T47D (cell line): ENCODE data around the gene SPAAR.
A peak's percentile ranks its signal among the peaks of the same experiment; 100 is the strongest.
"Not testable (repeated sequence)": the region's sequence is repeated elsewhere in the genome, so short reads cannot be mapped to it uniquely, and the experiment has no call there.

Experiments used
- DNase-seq, 2 experiments: peaks; one replicate each; pipeline versions ENCODE4 v3.0.0 to v3.0.0-alpha.2; 2011 to 2012; ENCODE audit warnings: low read depth in 1 of 2, low spot score in 1 of 2
- JUND ChIP-seq: IDR thresholded peaks from 2 replicates; pipeline ENCODE4 v1.6.1; 2012; ENCODE audit warnings: low read depth
- in situ Hi-C: cut with HindIII; loops from 2 replicates; pipeline ENCODE4 v1.10.0; 2016; ENCODE audit warnings: low sequenced_read_pairs, low pct_unique_long_range_greater_than_20kb

SPAAR gene

GRCh38 chr9:35918780-35919179 is 9.5 kb downstream of the SPAAR start:
- TF ChIP-seq JUND, result no peak
- in situ Hi-C loops, result no loop called here
- no peak for DNase-seq

- in situ Hi-C loops, result no loop called here
- no peak for TF ChIP-seq JUND
- DNase-seq, result no peak
Observed at GRCh38 chr9:35919212-35920008, 10.1 kb downstream of the SPAAR start.

- in situ Hi-C loops, result no loop called here
- TF ChIP-seq JUND, result no peak
- DNase-seq, result no peak
Observed at GRCh38 chr9:35920051-35920620, 10.8 kb downstream of the SPAAR start.

GRCh38 chr9:35923598-35923926 is 14.3 kb downstream of the SPAAR start:
- no peak for TF ChIP-seq JUND
- in situ Hi-C loops, result no loop called here
- DNase-seq, result no peak

GRCh38 chr9:35923927-35924763 is 14.9 kb downstream of the SPAAR start:
- no peak for DNase-seq
- in situ Hi-C loops, result no loop called here
- TF ChIP-seq JUND, result no peak

- in situ Hi-C loops, result no loop called here
- no peak for TF ChIP-seq JUND
- DNase-seq, result no peak
Observed at GRCh38 chr9:35928591-35929452, 19.5 kb downstream of the SPAAR start.

- no peak for TF ChIP-seq JUND
- DNase-seq, result no peak
- in situ Hi-C loops, result no loop called here
Observed at GRCh38 chr9:35929453-35929718, 20.1 kb downstream of the SPAAR start.

GRCh38 chr9:35930521-35930920 is 21.2 kb downstream of the SPAAR start:
- in situ Hi-C loops, result no loop called here
- TF ChIP-seq JUND, result no peak
- DNase-seq, result no peak

- no peak for TF ChIP-seq JUND
- in situ Hi-C loops, result no loop called here
- no peak for DNase-seq
Observed at GRCh38 chr9:35930989-35931388, 21.7 kb downstream of the SPAAR start.

GRCh38 chr9:35932735-35933134 is 23.4 kb downstream of the SPAAR start:
- no peak for TF ChIP-seq JUND
- in situ Hi-C loops, result no loop called here
- DNase-seq, result no peak

- DNase-seq, result no peak
- no peak for TF ChIP-seq JUND
- in situ Hi-C loops, result no loop called here
Observed at GRCh38 chr9:35933550-35934067, 24.3 kb downstream of the SPAAR start.

- in situ Hi-C loops, result not testable (repeated sequence)
Observed at GRCh38 chr9:35934069-35934468, 24.8 kb downstream of the SPAAR start.

GRCh38 chr9:35935261-35935660 is 26.0 kb downstream of the SPAAR start:
- peak in 1 of 2 experiments; percentile 19 for DNase-seq
- in situ Hi-C loops, result no loop called here
- TF ChIP-seq JUND, result no peak

More at GRCh38 chr9:35934069-35934468, 24.8 kb downstream of the SPAAR start:
- not testable (repeated sequence) for DNase-seq
